Ramos (cell line): ENCODE measurements around the gene FBRSL1.
"Not testable (repeated sequence)": the region's sequence is repeated elsewhere in the genome, so short reads cannot be mapped to it uniquely, and the experiment has no call there.

Experiments
- in situ Hi-C: fragments of 300-500 bp; cut with MboI; formaldehyde crosslinking; loops from one replicate; pipeline ENCODE4 v1.14.3; 2022; ENCODE audit warnings: low sequenced_read_pairs; ENCODE audit not compliant: unreplicated experiment

Gene FBRSL1

GRCh38 chr12:132469423-132469822 lies 20.5 kb upstream of the FBRSL1 start:
- in situ Hi-C loops: no loop called here

- in situ Hi-C loops: no loop called here
Measured at GRCh38 chr12:132470397-132470796, 19.6 kb upstream of the FBRSL1 start.

- in situ Hi-C loops: no loop called here
Measured at GRCh38 chr12:132471011-132471857, 18.7 kb upstream of the FBRSL1 start.

GRCh38 chr12:132471858-132472255 lies 18.1 kb upstream of the FBRSL1 start:
- in situ Hi-C loops: no loop called here

- in situ Hi-C loops: no loop called here
Measured at GRCh38 chr12:132472386-132472785, 17.6 kb upstream of the FBRSL1 start.

- in situ Hi-C loops: no loop called here
Measured at GRCh38 chr12:132474237-132474741, 15.7 kb upstream of the FBRSL1 start.

- in situ Hi-C loops: not testable (repeated sequence)
Measured at GRCh38 chr12:132474799-132475303, 15.1 kb upstream of the FBRSL1 start.

- in situ Hi-C loops: no loop called here
Measured at GRCh38 chr12:132475304-132476037, 14.5 kb upstream of the FBRSL1 start.

- in situ Hi-C loops: no loop called here
Measured at GRCh38 chr12:132476038-132476414, 13.9 kb upstream of the FBRSL1 start.

- in situ Hi-C loops: no loop called here
Measured at GRCh38 chr12:132476421-132476820, 13.5 kb upstream of the FBRSL1 start.

GRCh38 chr12:132477017-132477702 lies 12.8 kb upstream of the FBRSL1 start:
- in situ Hi-C loops: no loop called here

- in situ Hi-C loops: no loop called here
Measured at GRCh38 chr12:132477703-132478432, 12.1 kb upstream of the FBRSL1 start.

- in situ Hi-C loops: no loop called here
Measured at GRCh38 chr12:132478433-132478803, 11.5 kb upstream of the FBRSL1 start.

- in situ Hi-C loops: no loop called here
Measured at GRCh38 chr12:132478845-132479244, 11.1 kb upstream of the FBRSL1 start.

- in situ Hi-C loops: no loop called here
Measured at GRCh38 chr12:132479291-132479690, 10.7 kb upstream of the FBRSL1 start.

- in situ Hi-C loops: no loop called here
Measured at GRCh38 chr12:132479938-132480622, 9.9 kb upstream of the FBRSL1 start.

GRCh38 chr12:132480623-132481132 lies 9.3 kb upstream of the FBRSL1 start:
- in situ Hi-C loops: no loop called here

- in situ Hi-C loops: no loop called here
Measured at GRCh38 chr12:132481345-132481744, 8.6 kb upstream of the FBRSL1 start.
